Gastrocnemius medialis (tissue), 4 donors: ENCODE data around the gene CPXM2.

Experiments used
- CTCF ChIP-seq, 5 experiments: fragments of 450-650 bp in 3 of 5; fragments of 200-600 bp in 2 of 5; sonication (generic) in 2 of 5; IDR thresholded peaks in 4 of 5; conservative IDR thresholded peaks in 1 of 5; 1 replicate in 4 of 5; 2 replicates in 1 of 5; pipeline ENCODE4 v1.5.1; 2016 to 2019; ENCODE audit warnings: antibody characterized with exemption in 5 of 5, mild to moderate bottlenecking in 3 of 5, moderate library complexity in 3 of 5
- POLR2A ChIP-seq, 2 donors: fragments of 450-650 bp; IDR thresholded peaks; one replicate each; pipeline ENCODE4 v1.6.1; 2017; ENCODE audit warnings: antibody characterized with exemption in 2 of 2, mild to moderate bottlenecking in 2 of 2, moderate library complexity in 2 of 2

- TF ChIP-seq CTCF (IDR thresholded peaks at IDR 0.05 in 4 of 5, conservative IDR thresholded peaks at IDR 0.05 in 1 of 5) = no peak
- no peak for TF ChIP-seq POLR2A (IDR thresholded peaks at IDR 0.05)
Observed at GRCh38 chr10:123784646-123785045, 107.0 kb downstream of the CPXM2 start.
